Activated CD8-positive, alpha-beta T cell treated with anti-CD3 and anti-CD28 coated beads for 36 hours (primary cell): ENCODE measurements around the gene ZFC3H1. TPM values are rescaled to one million over a fixed set of nuclear protein-coding genes. Genes with fewer than 3 reads are reported as not detected.

Experiments
- ATAC-seq: fragments of 200-7000 bp; cut with Tn5 transposase; one replicate; pipeline ENCODE4 v1.10.0; 2021; ENCODE audit warnings: mild to moderate bottlenecking, moderate library complexity
- CTCF ChIA-PET: fragments of 350-600 bp; sonication (Branson Sonifier 250); formaldehyde crosslinking; loops from one replicate; lab custom pipeline; 2021; ENCODE audit warnings: antibody characterized with exemption; lab: Charles Lee
- POLR2A ChIA-PET: fragments of 350-600 bp; sonication (Branson Sonifier 250); formaldehyde crosslinking; loops from one replicate; lab custom pipeline; 2021; ENCODE audit warnings: antibody characterized with exemption; lab: Charles Lee
- DNase-seq: peaks from one replicate; pipeline ENCODE4 v3.0.0-alpha.2; 2020
- H3K27ac Mint-ChIP-seq: one replicate; pipeline ENCODE4 v1.8.0; 2021; ENCODE audit warnings: mild to moderate bottlenecking, mixed read lengths
- H3K27me3 Mint-ChIP-seq: one replicate; pipeline ENCODE4 v1.8.0; 2021; ENCODE audit warnings: mixed read lengths
- H3K36me3 Mint-ChIP-seq: one replicate; pipeline ENCODE4 v1.8.0; 2021; ENCODE audit warnings: low read depth, mixed read lengths
- H3K4me1 Mint-ChIP-seq: one replicate; pipeline ENCODE4 v1.8.0; 2021; ENCODE audit warnings: low read depth, mixed read lengths
- H3K4me3 Mint-ChIP-seq: one replicate; pipeline ENCODE4 v1.8.0; 2021; ENCODE audit warnings: mild to moderate bottlenecking, moderate library complexity, mixed read lengths
- H3K9me3 Mint-ChIP-seq: one replicate; pipeline ENCODE4 v1.8.0; 2021; ENCODE audit warnings: mixed read lengths
- intact Hi-C: fragments of 100-400 bp; cut with micrococcal nuclease; formaldehyde crosslinking; loops from one replicate; pipeline ENCODE4 v1.10.0; 2022
- total RNA-seq, 2 experiments: library from RNA; stranded (reverse); gene quantifications; one replicate each; pipeline ENCODE4 v1.2.3, GENCODE V29; 2021
- TF ChIP-seq, protein P1 (sequence below): fragments of 200-600 bp; IDR thresholded peaks from one replicate; pipeline ENCODE4 v1.8.0; 2022; ENCODE audit warnings: antibody characterized with exemption, mild to moderate bottlenecking

The ZFC3H1 gene
- total RNA-seq, 2 experiments from 2014 or later, result 47.1 to 58.4 TPM

GRCh38 chr12:71649401-71649800 lies 14.2 kb downstream of the ZFC3H1 start:
- TF ChIP-seq, protein P1, sequence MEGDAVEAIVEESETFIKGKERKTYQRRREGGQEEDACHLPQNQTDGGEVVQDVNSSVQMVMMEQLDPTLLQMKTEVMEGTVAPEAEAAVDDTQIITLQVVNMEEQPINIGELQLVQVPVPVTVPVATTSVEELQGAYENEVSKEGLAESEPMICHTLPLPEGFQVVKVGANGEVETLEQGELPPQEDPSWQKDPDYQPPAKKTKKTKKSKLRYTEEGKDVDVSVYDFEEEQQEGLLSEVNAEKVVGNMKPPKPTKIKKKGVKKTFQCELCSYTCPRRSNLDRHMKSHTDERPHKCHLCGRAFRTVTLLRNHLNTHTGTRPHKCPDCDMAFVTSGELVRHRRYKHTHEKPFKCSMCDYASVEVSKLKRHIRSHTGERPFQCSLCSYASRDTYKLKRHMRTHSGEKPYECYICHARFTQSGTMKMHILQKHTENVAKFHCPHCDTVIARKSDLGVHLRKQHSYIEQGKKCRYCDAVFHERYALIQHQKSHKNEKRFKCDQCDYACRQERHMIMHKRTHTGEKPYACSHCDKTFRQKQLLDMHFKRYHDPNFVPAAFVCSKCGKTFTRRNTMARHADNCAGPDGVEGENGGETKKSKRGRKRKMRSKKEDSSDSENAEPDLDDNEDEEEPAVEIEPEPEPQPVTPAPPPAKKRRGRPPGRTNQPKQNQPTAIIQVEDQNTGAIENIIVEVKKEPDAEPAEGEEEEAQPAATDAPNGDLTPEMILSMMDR, result no peak
- POLR2A ChIA-PET, result interaction anchor here (1.0 kb wide), 1 partner anchor 14 kb away, joined by 4 read pairs; no protein-coding TSS in a partner anchor
- peaks cover under 1% of the 10 kb centered on the region for H3K9me3 Mint-ChIP-seq
- ATAC-seq (no peak), DNase-seq (no peak)
- intact Hi-C loops, result no loop called here
- H3K4me1 Mint-ChIP-seq, result peaks cover 22% of the 10 kb centered on the region
- H3K27ac Mint-ChIP-seq, result no peak overlapping the region
- peaks cover 29% of the 10 kb centered on the region for H3K36me3 Mint-ChIP-seq
- CTCF ChIA-PET, result interaction anchor here (5.1 kb wide), 1 partner anchor 13 kb away, joined by 16 read pairs; no protein-coding TSS in a partner anchor
- no peaks in the 10 kb centered on the region for H3K27me3 Mint-ChIP-seq
- H3K4me3 Mint-ChIP-seq, result no peak overlapping the region

DNA sequence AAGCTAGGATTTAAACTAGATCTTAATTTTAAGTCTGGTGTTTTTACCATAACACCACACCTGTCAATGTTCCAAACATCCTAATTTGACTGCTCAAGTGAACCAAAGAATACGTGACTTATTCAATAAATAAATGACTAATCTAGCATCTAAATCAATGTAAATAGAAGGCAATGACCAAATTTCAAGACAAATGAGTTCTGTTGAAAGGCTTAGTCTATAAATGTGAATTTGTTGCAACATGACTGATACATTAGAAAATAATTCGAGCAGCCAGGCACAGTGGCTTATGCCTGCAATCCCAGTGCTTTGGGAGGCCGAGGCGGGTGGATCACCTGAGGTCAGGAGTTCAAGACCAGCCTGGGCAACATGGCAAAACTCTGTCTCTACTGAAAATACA lies 15.1 kb downstream of the ZFC3H1 start:
- ChIA-PET CTCF (interaction anchor here (5.1 kb wide), 1 partner anchor 12 kb away, joined by 16 read pairs; no protein-coding TSS in a partner anchor), POLR2A (no interaction called here)
- Mint-ChIP-seq H3K4me3 (no peak overlapping the region), H3K27ac (no peak overlapping the region), H3K36me3 (peaks cover 37% of the 10 kb centered on the region), H3K27me3 (no peaks in the 10 kb centered on the region), H3K4me1 (peaks cover 25% of the 10 kb centered on the region), H3K9me3 (no peaks in the 10 kb centered on the region)
- intact Hi-C loops, result no loop called here
- DNase-seq (no peak), ATAC-seq (no peak)
- TF ChIP-seq, protein P1, result no peak

DNA sequence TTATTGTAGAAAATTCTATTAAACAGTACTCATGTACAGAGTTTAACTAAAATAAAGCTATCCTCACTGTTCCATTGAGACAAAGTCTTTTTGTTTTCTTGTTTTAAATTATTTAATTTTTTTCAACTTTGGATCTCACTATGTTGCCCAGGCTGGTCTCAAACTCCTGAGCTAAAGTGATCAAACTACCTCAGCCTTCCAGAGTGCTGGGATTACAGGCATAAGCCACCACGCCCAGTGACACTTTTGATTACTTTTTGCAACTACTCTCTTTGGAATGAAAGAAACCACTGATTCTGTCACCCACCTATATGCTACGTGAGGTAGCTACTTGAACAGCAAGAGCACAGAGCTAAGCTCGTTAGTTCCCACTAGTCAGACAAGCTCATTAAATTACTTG lies 17.1 kb downstream of the ZFC3H1 start:
- H3K9me3 Mint-ChIP-seq, result no peaks in the 10 kb centered on the region
- DNase-seq (no peak), ATAC-seq (no peak)
- peaks cover 49% of the 10 kb centered on the region for H3K36me3 Mint-ChIP-seq
- intact Hi-C loops, result no loop called here
- H3K4me1 Mint-ChIP-seq, result peaks cover 34% of the 10 kb centered on the region
- ChIA-PET POLR2A (interaction anchor here (0.7 to 3.1 kb wide), 2 partner anchors 10 to 17 kb away, joined by 3 to 19 read pairs; partner anchors contain the start of genes THAP2 and ZFC3H1), CTCF (interaction anchor here (1.0 to 3.1 kb wide), 6 partner anchors 10 to 134 kb away, joined by 3 to 22 read pairs (median 4); partner anchors contain the start of gene ZFC3H1)
- H3K4me3 Mint-ChIP-seq, result no peak overlapping the region
- H3K27ac Mint-ChIP-seq, result no peak overlapping the region
- TF ChIP-seq, protein P1, result no peak
- no peaks in the 10 kb centered on the region for H3K27me3 Mint-ChIP-seq

- Mint-ChIP-seq H3K27me3 (no peaks in the 10 kb centered on the region), H3K4me3 (no peak overlapping the region), H3K9me3 (no peaks in the 10 kb centered on the region), H3K4me1 (peaks cover 36% of the 10 kb centered on the region), H3K36me3 (peaks cover 52% of the 10 kb centered on the region), H3K27ac (peak overlapping the region; percentile 48)
- intact Hi-C loops, result no loop called here
- TF ChIP-seq, protein P1, result no peak
- CTCF ChIA-PET, result interaction anchor here (1.1 to 3.3 kb wide), 5 partner anchors 9 to 201 kb away, joined by 3 to 22 read pairs (median 4); partner anchors contain the start of gene RAB21
- POLR2A ChIA-PET, result interaction anchor here (1.3 to 3.1 kb wide), 2 partner anchors 18 to 40 kb away, joined by 3 to 19 read pairs; partner anchors contain the start of genes THAP2, TMEM19 and ZFC3H1
- DNase-seq (no peak), ATAC-seq (no peak)
Measured at GRCh38 chr12:71645268-71645667, 18.4 kb downstream of the ZFC3H1 start.

GRCh38 chr12:71642264-71642663 lies 21.4 kb downstream of the ZFC3H1 start:
- ChIA-PET POLR2A (interaction anchor here (0.9 kb wide), 1 partner anchor 21 kb away, joined by 5 read pairs; the partner anchor contains the start of genes THAP2 and ZFC3H1), CTCF (interaction anchor here (3.3 kb wide), 1 partner anchor 105 kb away, joined by 16 read pairs; no protein-coding TSS in a partner anchor)
- Mint-ChIP-seq H3K27ac (peak overlapping the region; percentile 19), H3K36me3 (peaks cover 45% of the 10 kb centered on the region), H3K4me3 (no peak overlapping the region), H3K4me1 (peaks cover 28% of the 10 kb centered on the region), H3K27me3 (no peaks in the 10 kb centered on the region), H3K9me3 (no peaks in the 10 kb centered on the region)
- peak; percentile 46 for ATAC-seq
- TF ChIP-seq, protein P1, result no peak
- no peak for DNase-seq
- intact Hi-C loops, result no loop called here
